ENCODE results near the gene PKP4. TPM values are rescaled to one million over a fixed set of nuclear protein-coding genes. Genes with fewer than 3 reads are reported as not detected.
A peak's percentile ranks its signal among the peaks of the same experiment; 100 is the strongest.

Gene PKP4
- total RNA-seq, 4 donors from 2014 or later: 58.2 to 115 (median 89.9) TPM

GRCh38 chr2:158481116-158481515 is 24.4 kb downstream of the PKP4 start:
- peaks cover 9 to 49% (median 10%) of the 10 kb centered on the region in 3 donors for H3K4me1 ChIP-seq
- H3K9me3 ChIP-seq: no peaks in the 10 kb centered on the region
- no peak for ATAC-seq
- H3K27ac ChIP-seq: no peak overlapping the region
- H3K27me3 ChIP-seq: no peaks in the 10 kb centered on the region
- TF ChIP-seq, protein P1, sequence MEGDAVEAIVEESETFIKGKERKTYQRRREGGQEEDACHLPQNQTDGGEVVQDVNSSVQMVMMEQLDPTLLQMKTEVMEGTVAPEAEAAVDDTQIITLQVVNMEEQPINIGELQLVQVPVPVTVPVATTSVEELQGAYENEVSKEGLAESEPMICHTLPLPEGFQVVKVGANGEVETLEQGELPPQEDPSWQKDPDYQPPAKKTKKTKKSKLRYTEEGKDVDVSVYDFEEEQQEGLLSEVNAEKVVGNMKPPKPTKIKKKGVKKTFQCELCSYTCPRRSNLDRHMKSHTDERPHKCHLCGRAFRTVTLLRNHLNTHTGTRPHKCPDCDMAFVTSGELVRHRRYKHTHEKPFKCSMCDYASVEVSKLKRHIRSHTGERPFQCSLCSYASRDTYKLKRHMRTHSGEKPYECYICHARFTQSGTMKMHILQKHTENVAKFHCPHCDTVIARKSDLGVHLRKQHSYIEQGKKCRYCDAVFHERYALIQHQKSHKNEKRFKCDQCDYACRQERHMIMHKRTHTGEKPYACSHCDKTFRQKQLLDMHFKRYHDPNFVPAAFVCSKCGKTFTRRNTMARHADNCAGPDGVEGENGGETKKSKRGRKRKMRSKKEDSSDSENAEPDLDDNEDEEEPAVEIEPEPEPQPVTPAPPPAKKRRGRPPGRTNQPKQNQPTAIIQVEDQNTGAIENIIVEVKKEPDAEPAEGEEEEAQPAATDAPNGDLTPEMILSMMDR (IDR thresholded peaks at IDR 0.05): no peak
- 80 to 94% methylated on average over 1 of the region's 1 CpG for WGBS, 2 donors (ENCODE audit: low coverage in 1 of 2)
- H3K36me3 ChIP-seq: no peaks in the 10 kb centered on the region
- H3K4me3 ChIP-seq: no peak overlapping the region

- H3K27ac ChIP-seq: no peak overlapping the region
- no peak overlapping the region for H3K4me3 ChIP-seq
- no peak for ATAC-seq
- H3K27me3 ChIP-seq: no peaks in the 10 kb centered on the region
- H3K36me3 ChIP-seq: no peaks in the 10 kb centered on the region
- peaks cover 6 to 50% (median 10%) of the 10 kb centered on the region in 3 donors for H3K4me1 ChIP-seq
- H3K9me3 ChIP-seq: no peaks in the 10 kb centered on the region
- TF ChIP-seq EP300 (IDR thresholded peaks at IDR 0.05) (no peak), POLR2AphosphoS5 (IDR thresholded peaks at IDR 0.05) (no peak), POLR2A (IDR thresholded peaks at IDR 0.05) (no peak)
- TF ChIP-seq, protein P1 (IDR thresholded peaks at IDR 0.05): no peak
Measured at GRCh38 chr2:158482594-158482993, 25.8 kb downstream of the PKP4 start.

GRCh38 chr2:158484892-158485556 is 28.3 kb downstream of the PKP4 start:
- Histone ChIP-seq H3K27ac (peak overlapping the region in 1 of 4 donors; percentile 4), H3K36me3 (no peaks in the 10 kb centered on the region), H3K4me1 (peaks cover 12 to 50% (median 21%) of the 10 kb centered on the region in 3 donors), H3K27me3 (no peaks in the 10 kb centered on the region), H3K9me3 (no peaks in the 10 kb centered on the region), H3K4me3 (no peak overlapping the region)
- WGBS, 2 donors (ENCODE audit: low coverage in 1 of 2): 70 to 75% methylated on average over 8 of the region's 8 CpGs
- no peak for ATAC-seq
- no peak for TF ChIP-seq POLR2AphosphoS5 (IDR thresholded peaks at IDR 0.05)
- no peak for TF ChIP-seq EP300 (IDR thresholded peaks at IDR 0.05)
- TF ChIP-seq POLR2A (IDR thresholded peaks at IDR 0.05): no peak
- TF ChIP-seq, protein P1 (IDR thresholded peaks at IDR 0.05): no peak

- H3K27ac ChIP-seq: peak overlapping the region in 3 of 4 donors; percentile 49 to 55 (median 52)
- 41 to 64% methylated on average over 3 of the region's 3 CpGs for WGBS, 2 donors (ENCODE audit: low coverage in 1 of 2)
Measured at GRCh38 chr2:158486150-158486969, 29.6 kb downstream of the PKP4 start.

GRCh38 chr2:158486970-158487325 is 30.2 kb downstream of the PKP4 start:
- WGBS, 2 donors (ENCODE audit: low coverage in 1 of 2): 23 to 30% methylated on average over 5 of the region's 5 CpGs
- ATAC-seq: no peak
- no peaks in the 10 kb centered on the region for H3K36me3 ChIP-seq
- no peak for TF ChIP-seq POLR2AphosphoS5 (IDR thresholded peaks at IDR 0.05)
- peaks cover 17 to 59% (median 21%) of the 10 kb centered on the region in 3 donors for H3K4me1 ChIP-seq
- no peaks in the 10 kb centered on the region for H3K27me3 ChIP-seq
- H3K4me3 ChIP-seq: no peak overlapping the region
- H3K9me3 ChIP-seq: no peaks in the 10 kb centered on the region
- H3K27ac ChIP-seq: peak overlapping the region in 3 of 4 donors; percentile 49 to 55 (median 52)

More at GRCh38 chr2:158486150-158486969, 29.6 kb downstream of the PKP4 start:
- Histone ChIP-seq H3K27me3 (no peaks in the 10 kb centered on the region), H3K9me3 (no peaks in the 10 kb centered on the region), H3K4me1 (peaks cover 17 to 55% (median 21%) of the 10 kb centered on the region in 3 donors), H3K36me3 (no peaks in the 10 kb centered on the region), H3K4me3 (no peak overlapping the region)
- no peak for TF ChIP-seq EP300 (IDR thresholded peaks at IDR 0.05)
- TF ChIP-seq POLR2AphosphoS5 (IDR thresholded peaks at IDR 0.05): no peak
- no peak for ATAC-seq

- no peaks in the 10 kb centered on the region for H3K27me3 ChIP-seq
- peak overlapping the region in 3 of 4 donors; percentile 49 to 53 (median 52) for H3K27ac ChIP-seq
- no peaks in the 10 kb centered on the region for H3K9me3 ChIP-seq
- no peak overlapping the region for H3K4me3 ChIP-seq
- no peaks in the 10 kb centered on the region for H3K36me3 ChIP-seq
- H3K4me1 ChIP-seq: peaks cover 17 to 63% (median 21%) of the 10 kb centered on the region in 3 donors
- ATAC-seq: no peak
- TF ChIP-seq EP300 (IDR thresholded peaks at IDR 0.05) (no peak), POLR2A (IDR thresholded peaks at IDR 0.05) (no peak), POLR2AphosphoS5 (IDR thresholded peaks at IDR 0.05) (no peak)
- TF ChIP-seq, protein P1 (IDR thresholded peaks at IDR 0.05): no peak
Measured at GRCh38 chr2:158487419-158487818, 30.7 kb downstream of the PKP4 start.
